HCT116 (cell line): ENCODE data around the gene IFNA21. TPM values are rescaled to one million over a fixed set of nuclear protein-coding genes. Genes with fewer than 3 reads are reported as not detected.
"Not testable (repeated sequence)": the region's sequence is repeated elsewhere in the genome, so short reads cannot be mapped to it uniquely, and the experiment has no call there.

Source experiments
- ATAC-seq: fragments of 200-7000 bp; cut with Tn5 transposase; 2 replicates; pipeline ENCODE4 v1.9.1; 2020; ENCODE audit warnings: mild to moderate bottlenecking, moderate library complexity
- BruUV-seq: library from RNA; stranded (reverse); fragments of 400-500 nt; replicated peaks from 2 replicates; lab custom pipeline; 2021; lab: Mats Ljungman, UMichigan
- CTCF ChIA-PET: fragments of 300-600 bp; sonication (Branson Sonifier 250); formaldehyde crosslinking; loops from one replicate; lab custom pipeline; 2021; ENCODE audit warnings: antibody characterized with exemption; lab: Charles Lee
- POLR2A ChIA-PET: fragments of 300-600, 350-600 bp; sonication (Branson Sonifier 250); formaldehyde crosslinking; loops from one replicate; lab custom pipeline; 2021; ENCODE audit warnings: antibody characterized with exemption; lab: Charles Lee
- RAD21 ChIA-PET, 2 experiments: fragments of 300-600 bp; sonication (Branson Sonifier 250); formaldehyde crosslinking; loops; one replicate each; lab custom pipeline; 2023; ENCODE audit warnings: low total read pairs in 2 of 2; ENCODE audit not compliant: uncharacterized antibody in 2 of 2, unreplicated experiment in 2 of 2, low non-redundant PET in 1 of 2; lab: Charles Lee
- DNase-seq: peaks from one replicate; pipeline ENCODE4 v3.0.0-alpha.2; 2010; ENCODE audit warnings: low read depth, low spot score
- H2AFZ ChIP-seq: fragments of 200-600 bp; shearing (Covaris generic), sonication (generic); 2 replicates; pipeline ENCODE4 v1.6.1; 2017; ENCODE audit warnings: low read depth, mixed run types, mixed read lengths, antibody characterized with exemption, low read length; ENCODE audit not compliant: poor library complexity, severe bottlenecking
- H3K27ac ChIP-seq: 2 replicates; pipeline ENCODE4 v1.5.1; 2012; ENCODE audit warnings: low read depth, low read length
- H3K27me3 ChIP-seq: fragments of 200-600 bp; sonication (generic); 2 replicates; pipeline ENCODE4 v1.6.1; 2016; ENCODE audit warnings: mixed run types, low read length, mixed read lengths; ENCODE audit not compliant: insufficient read depth
- H3K36me3 ChIP-seq, 2 experiments: fragments of 200-500 bp in 1 of 2; fragments of 200-600 bp in 1 of 2; sonication (Bioruptor generic) in 1 of 2; sonication (generic) in 1 of 2; 2 replicates each; pipeline versions ENCODE4 v1.5.1 to v1.6.1; 2014 to 2016; ENCODE audit warnings: low read length in 2 of 2, inconsistent platforms in 1 of 2, mixed read lengths in 1 of 2, mixed run types in 1 of 2; ENCODE audit not compliant: insufficient read depth in 2 of 2, control insufficient read depth in 1 of 2
- H3K4me1 ChIP-seq, 2 experiments: fragments of 200-600 bp in 1 of 2; sonication (generic) in 1 of 2; 2 replicates each; pipeline versions ENCODE4 v1.5.1 to v1.6.1; 2012 to 2017; ENCODE audit warnings: low read length in 2 of 2, inconsistent platforms in 1 of 2, mild to moderate bottlenecking in 1 of 2, mixed read lengths in 1 of 2, mixed run types in 1 of 2, moderate library complexity in 1 of 2; ENCODE audit not compliant: insufficient read depth in 2 of 2, control insufficient read depth in 1 of 2
- H3K4me2 ChIP-seq: fragments of 200-600 bp; sonication (generic); 2 replicates; pipeline ENCODE4 v1.6.1; 2017; ENCODE audit warnings: mixed run types, low read length, mixed read lengths
- H3K4me3 ChIP-seq, 2 experiments: fragments of 200-600 bp in 1 of 2; sonication (generic) in 1 of 2; replicated peaks in 1 of 2; 2 replicates each; pipeline ENCODE4 v1.5.1; 2011 to 2016; ENCODE audit warnings: low read length in 2 of 2, control low read depth in 1 of 2, low read depth in 1 of 2, mild to moderate bottlenecking in 1 of 2, mixed read lengths in 1 of 2, mixed run types in 1 of 2
- H3K79me2 ChIP-seq: fragments of 200-600 bp; sonication (generic); 2 replicates; pipeline ENCODE4 v1.6.1; 2017; ENCODE audit warnings: mild to moderate bottlenecking, mixed run types, low read length, moderate library complexity, mixed read lengths; ENCODE audit not compliant: insufficient read depth
- H3K9ac ChIP-seq: fragments of 200-600 bp; sonication (generic); 2 replicates; pipeline ENCODE4 v1.6.1; 2016; ENCODE audit warnings: low read length, mixed read lengths
- H3K9me2 ChIP-seq: fragments of 200-600 bp; sonication (generic), shearing (Covaris generic); 2 replicates; pipeline ENCODE4 v1.6.1; 2017; ENCODE audit warnings: mixed run types, mild to moderate bottlenecking, moderate library complexity; ENCODE audit not compliant: insufficient read depth
- H3K9me3 ChIP-seq, 2 experiments: fragments of 200-500 bp in 1 of 2; fragments of 200-600 bp in 1 of 2; sonication (Bioruptor generic) in 1 of 2; sonication (generic) in 1 of 2; 2 replicates each; pipeline ENCODE4 v1.6.1; 2014 to 2017; ENCODE audit warnings: low read length in 2 of 2, mixed read lengths in 2 of 2, inconsistent platforms in 1 of 2, low read depth in 1 of 2, mild to moderate bottlenecking in 1 of 2, mixed run types in 1 of 2, moderate library complexity in 1 of 2; ENCODE audit not compliant: control insufficient read depth in 1 of 2, insufficient read depth in 1 of 2
- H4K20me1 ChIP-seq: fragments of 200-600 bp; sonication (generic), shearing (Covaris generic); 2 replicates; pipeline ENCODE4 v1.6.1; 2017; ENCODE audit warnings: mixed run types, mild to moderate bottlenecking, moderate library complexity; ENCODE audit not compliant: insufficient read depth
- CBX3 ChIP-seq: IDR thresholded peaks from 2 replicates; pipeline ENCODE4 v1.6.1; 2012; ENCODE audit warnings: low read depth
- CTCF ChIP-seq, 3 experiments: fragments of 200-600 bp in 1 of 3; sonication (generic) in 1 of 3; IDR thresholded peaks in 2 of 3; conservative IDR thresholded peaks in 1 of 3; 2 replicates each; pipeline ENCODE4 v1.5.1; 2012 to 2017; ENCODE audit warnings: low read depth in 2 of 3, low read length in 2 of 3, antibody characterized with exemption in 1 of 3, borderline replicate concordance in 1 of 3, control low read depth in 1 of 3, mild to moderate bottlenecking in 1 of 3, mixed read lengths in 1 of 3, mixed run types in 1 of 3, moderate library complexity in 1 of 3; ENCODE audit not compliant: insufficient read depth in 1 of 3
- EZH2 ChIP-seq: fragments of 200-600 bp; sonication (generic); IDR thresholded peaks from 2 replicates; pipeline ENCODE4 v1.6.1; 2017; ENCODE audit warnings: antibody characterized with exemption, mixed run types
- RAD21 ChIP-seq: IDR thresholded peaks from 2 replicates; pipeline ENCODE4 v1.6.1; 2012; ENCODE audit warnings: low read depth, mild to moderate bottlenecking
- SRF ChIP-seq: IDR thresholded peaks from 2 replicates; pipeline ENCODE4 v1.6.1; 2012; ENCODE audit warnings: low read depth
- YY1 ChIP-seq: IDR thresholded peaks from 2 replicates; pipeline ENCODE4 v1.6.1; 2011; ENCODE audit warnings: low read length, low read depth, moderate library complexity, mild to moderate bottlenecking; ENCODE audit not compliant: insufficient replicate concordance; ENCODE audit errors: extremely low read depth
- ZBTB33 ChIP-seq: IDR thresholded peaks from 2 replicates; pipeline ENCODE4 v1.6.1; 2011; ENCODE audit warnings: mild to moderate bottlenecking, low read length, moderate library complexity; ENCODE audit not compliant: insufficient replicate concordance; ENCODE audit errors: extremely low read depth
- ZFX ChIP-seq: fragments of 450-650 bp; IDR thresholded peaks from 2 replicates; pipeline ENCODE4 v1.6.1; 2017
- ZNF274 ChIP-seq: fragments of 200-500 bp; sonication (Bioruptor generic); IDR thresholded peaks from 2 replicates; pipeline ENCODE4 v1.6.1; 2014; ENCODE audit warnings: mild to moderate bottlenecking, low read depth, low read length, inconsistent platforms
- intact Hi-C: fragments of 100-400 bp; cut with micrococcal nuclease; formaldehyde crosslinking; loops from 2 replicates; pipeline ENCODE4 v1.10.0; 2022
- total RNA-seq: library from RNA; stranded (reverse); gene quantifications from one replicate; pipeline ENCODE4 v1.2.1, GENCODE V29; 2021; ENCODE audit not compliant: unreplicated experiment

Gene IFNA21
- total RNA-seq, 1 experiment from 2014 or later, result not detected

GRCh38 chr9:21182810-21183736 lies 16.6 kb upstream of the IFNA21 start:
- H3K27ac ChIP-seq, H4K20me1 ChIP-seq, H3K4me2 ChIP-seq, BruUV-seq, H3K27me3 ChIP-seq, H3K4me1 ChIP-seq, H3K9ac ChIP-seq, RAD21 ChIA-PET, H3K36me3 ChIP-seq, H3K4me3 ChIP-seq, H3K9me2 ChIP-seq, H3K79me2 ChIP-seq, intact Hi-C loops, H3K9me3 ChIP-seq: not testable (repeated sequence)
- TF ChIP-seq CTCF (IDR thresholded peaks at IDR 0.05 in 2 of 3, conservative IDR thresholded peaks at IDR 0.05 in 1 of 3; ENCODE audit: borderline replicate concordance in 1 of 3, insufficient read depth in 1 of 3, low read depth in 2 of 3, low read length in 2 of 3) (peak; percentile 23 to 64 (median 62); a peak in 5 of 6 replicates), RAD21 (peak; percentile 52)
- H2AFZ ChIP-seq, result peak overlapping the region; percentile 60
- CTCF ChIA-PET, result interaction anchor here (0.6 to 2.4 kb wide), 26 partner anchors 9 to 1285 kb away, joined by 3 to 13 read pairs (median 5); no protein-coding TSS in a partner anchor
- ATAC-seq (peak; percentile 98), DNase-seq (peak; percentile 15)
- POLR2A ChIA-PET, result interaction anchor here (1.0 kb wide), 1 partner anchor 9 kb away, joined by 3 read pairs; no protein-coding TSS in a partner anchor

GRCh38 chr9:21174671-21175070 lies 8.2 kb upstream of the IFNA21 start:
- no peak overlapping the region for H3K27ac ChIP-seq
- intact Hi-C loops, result no loop called here
- no TSS peak for BruUV-seq
- DNase-seq, result no peak
- no peaks in the 10 kb centered on the region for H3K79me2 ChIP-seq
- no peaks in the 10 kb centered on the region for H3K9me2 ChIP-seq
- ChIA-PET POLR2A (no interaction called here), CTCF (interaction anchor here (2.0 kb wide), 1 partner anchor 8 kb away, joined by 8 read pairs; no protein-coding TSS in a partner anchor), RAD21 (no interaction called here)
- H3K4me1 ChIP-seq, result no peaks in the 10 kb centered on the region
- no peak overlapping the region for H3K4me2 ChIP-seq
- H3K27me3 ChIP-seq, result no peaks in the 10 kb centered on the region
- no peaks in the 10 kb centered on the region for H3K9me3 ChIP-seq
- H4K20me1 ChIP-seq, result no peaks in the 10 kb centered on the region
- no peak overlapping the region for H3K4me3 ChIP-seq
- ATAC-seq, result no peak
- H3K36me3 ChIP-seq, result no peaks in the 10 kb centered on the region
- no peak overlapping the region for H3K9ac ChIP-seq
- H2AFZ ChIP-seq, result no peak overlapping the region
- no peak for TF ChIP-seq CTCF (IDR thresholded peaks at IDR 0.05 in 2 of 3, conservative IDR thresholded peaks at IDR 0.05 in 1 of 3; ENCODE audit: borderline replicate concordance in 1 of 3, insufficient read depth in 1 of 3, low read depth in 2 of 3, low read length in 2 of 3)
- TF ChIP-seq ZNF274, result no peak
- no peak for TF ChIP-seq RAD21
- TF ChIP-seq SRF, result no peak
- TF ChIP-seq ZFX, result no peak
- TF ChIP-seq CBX3, result no peak
- no peak for TF ChIP-seq YY1
- TF ChIP-seq ZBTB33, result no peak
- no peak for TF ChIP-seq EZH2
